DMS 273 treated with DMSO at 0.1 percent for 48 hours (cell line): ENCODE results near the gene RAPGEF5.
A peak's percentile ranks its signal among the peaks of the same experiment; 100 is the strongest.
"Not testable (repeated sequence)": the region's sequence is repeated elsewhere in the genome, so short reads cannot be mapped to it uniquely, and the experiment has no call there.

Experiments
- DNase-seq: peaks from one replicate; lab custom pipeline; 2025; lab: John Stamatoyannopoulos, UW

Gene RAPGEF5

GRCh38 chr7:22083704-22084240 lies 273.2 kb downstream of the RAPGEF5 start:
- DNase-seq, result peak; percentile 14

- peak; percentile 74 for DNase-seq
These were observed 273.9 kb downstream of the RAPGEF5 start for GRCh38 chr7:22082886-22083703.

GRCh38 chr7:22082553-22082885 lies 274.4 kb downstream of the RAPGEF5 start:
- DNase-seq, result no peak

- not testable (repeated sequence) for DNase-seq
These were observed 276.7 kb downstream of the RAPGEF5 start for GRCh38 chr7:22080219-22080618.

- DNase-seq, result not testable (repeated sequence)
These were observed 278.1 kb downstream of the RAPGEF5 start for GRCh38 chr7:22078872-22079271.

- DNase-seq, result no peak
These were observed 281.4 kb downstream of the RAPGEF5 start for GRCh38 chr7:22075561-22075960.

GRCh38 chr7:22074897-22075296 lies 282.1 kb downstream of the RAPGEF5 start:
- DNase-seq, result no peak
